GM12891 (cell line): ENCODE data around the gene KDM4C.

Experiments used
- PAX5 ChIP-seq: IDR thresholded peaks from 2 replicates; pipeline ENCODE4 v1.6.1; 2011; ENCODE audit warnings: low read length, moderate library complexity, mild to moderate bottlenecking; ENCODE audit not compliant: insufficient read depth, severe bottlenecking
- POLR2A ChIP-seq: IDR thresholded peaks from 2 replicates; pipeline ENCODE4 v1.6.1; 2011; ENCODE audit warnings: low read depth, low read length, control low read depth
- POLR2AphosphoS5 ChIP-seq: IDR thresholded peaks from 2 replicates; pipeline ENCODE4 v1.6.1; 2011; ENCODE audit warnings: low read depth, low read length, control low read depth
- POU2F2 ChIP-seq: IDR thresholded peaks from 2 replicates; pipeline ENCODE4 v1.6.1; 2011; ENCODE audit warnings: low read depth, mild to moderate bottlenecking, control low read depth, low read length, moderate library complexity
- SPI1 ChIP-seq: IDR thresholded peaks from 2 replicates; pipeline ENCODE4 v1.6.1; 2011; ENCODE audit warnings: low read depth, low read length, control low read depth
- TAF1 ChIP-seq: IDR thresholded peaks from 2 replicates; pipeline ENCODE4 v1.6.1; 2011; ENCODE audit warnings: low read depth, low read length, control low read depth

DNA sequence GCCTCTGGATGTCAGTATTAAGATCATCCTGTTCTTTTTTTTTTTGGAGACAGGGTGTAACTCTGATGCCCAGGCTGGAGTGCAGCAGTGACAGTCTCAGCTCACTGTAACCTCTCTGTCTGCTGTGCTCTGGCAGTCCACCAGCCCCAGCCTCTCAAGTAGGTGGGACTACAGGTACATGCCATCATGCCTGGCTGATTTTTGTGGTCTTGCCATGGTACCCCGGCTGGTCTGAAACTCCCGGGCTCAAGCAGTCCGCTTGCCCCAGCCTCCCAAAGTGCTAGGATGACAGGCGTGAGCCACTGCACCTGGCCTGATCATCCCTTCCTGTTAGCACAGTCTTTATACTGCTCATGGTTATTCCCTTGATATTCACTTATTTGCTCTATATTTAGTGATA, 3.5 kb downstream of the KDM4C start:
- TF ChIP-seq POLR2A = no peak
- no peak for TF ChIP-seq TAF1
- TF ChIP-seq POLR2AphosphoS5 = no peak
- TF ChIP-seq PAX5 = no peak
- no peak for TF ChIP-seq SPI1
- no peak for TF ChIP-seq POU2F2
